Esophagus squamous epithelium (tissue), 4 donors: ENCODE data around the gene AMD1.

Source experiments
- CTCF ChIP-seq, 6 experiments: fragments of 450-650 bp in 4 of 6; fragments of 200-600 bp in 2 of 6; sonication (generic) in 2 of 6; IDR thresholded peaks; one replicate each; pipeline ENCODE4 v1.5.1; 2016 to 2019; ENCODE audit warnings: antibody characterized with exemption in 6 of 6, mild to moderate bottlenecking in 4 of 6, moderate library complexity in 4 of 6
- POLR2A ChIP-seq, 4 donors: fragments of 450-650 bp; IDR thresholded peaks; one replicate each; pipeline ENCODE4 v1.6.1; 2017; ENCODE audit warnings: antibody characterized with exemption in 4 of 4, mild to moderate bottlenecking in 4 of 4, moderate library complexity in 3 of 4

GRCh38 chr6:110852773-110853172, 21.8 kb upstream of the AMD1 start:
- TF ChIP-seq CTCF (IDR thresholded peaks at IDR 0.05) (no peak), POLR2A (IDR thresholded peaks at IDR 0.05) (no peak)
